Dermis blood vessel endothelial cell (primary cell): ENCODE measurements around the gene RBM5. TPM values are rescaled to one million over a fixed set of nuclear protein-coding genes. Genes with fewer than 3 reads are reported as not detected.
"Not testable (repeated sequence)": the region's sequence is repeated elsewhere in the genome, so short reads cannot be mapped to it uniquely, and the experiment has no call there.

ENCODE experiments used
- DNase-seq: peaks from one replicate; pipeline ENCODE4 v3.0.0; 2010
- total RNA-seq: library from RNA; depleted of rRNA; stranded (reverse); fragments of >200 nt; gene quantifications from 2 replicates; pipeline ENCODE4 v1.2.3, GENCODE V29; 2014

Gene RBM5
- 201 and 249 TPM in 2 replicates for total RNA-seq

DNA sequence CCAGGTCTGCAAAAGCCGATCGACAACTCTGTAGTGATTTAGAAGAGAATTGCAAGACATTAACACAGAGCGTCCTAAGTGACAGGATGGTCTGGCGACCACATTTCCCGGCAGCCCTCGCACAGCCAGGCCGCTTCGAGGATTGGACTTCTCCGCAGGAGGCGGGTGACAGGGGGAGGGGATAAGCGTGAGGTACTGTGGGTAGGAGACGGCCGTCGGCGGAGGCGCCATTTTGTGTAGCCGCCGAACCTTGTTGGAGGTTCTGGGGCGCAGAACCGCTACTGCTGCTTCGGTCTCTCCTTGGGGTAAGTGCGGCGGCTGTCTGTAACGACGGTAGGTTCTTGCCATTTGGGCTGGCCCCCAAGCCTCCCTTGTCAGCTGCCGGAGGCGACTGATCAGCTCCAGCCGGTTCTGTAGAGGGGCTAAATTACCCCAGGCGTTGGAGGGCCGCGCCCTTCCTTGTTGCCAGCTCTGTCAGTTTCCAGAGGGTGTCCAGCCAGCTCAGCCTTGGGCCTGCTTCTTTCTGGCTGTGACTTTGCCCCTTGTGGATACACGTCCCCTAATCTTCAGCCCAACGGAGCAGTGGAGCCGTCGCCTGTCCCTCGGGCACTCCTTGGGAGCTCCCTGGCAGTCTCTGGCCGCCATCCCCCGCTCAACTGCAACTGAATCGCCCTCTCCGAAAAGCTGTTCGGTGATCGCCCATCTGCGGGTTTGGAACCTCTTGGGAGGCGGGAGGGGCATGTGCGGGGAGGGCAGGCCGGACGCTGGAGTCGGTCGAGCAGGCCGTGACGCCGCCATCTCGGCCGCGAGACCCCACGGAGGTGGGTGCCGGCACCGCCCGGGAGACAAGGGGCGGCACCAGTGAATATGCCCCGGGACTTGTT is at the start of gene RBM5:
Gene RBM5 (plus strand): TSS at position 195 of the 884 bp plus-strand sequence. CDS start 1,516 bp downstream, outside the sequence.
- DNase-seq = peak; percentile 96

DNA sequence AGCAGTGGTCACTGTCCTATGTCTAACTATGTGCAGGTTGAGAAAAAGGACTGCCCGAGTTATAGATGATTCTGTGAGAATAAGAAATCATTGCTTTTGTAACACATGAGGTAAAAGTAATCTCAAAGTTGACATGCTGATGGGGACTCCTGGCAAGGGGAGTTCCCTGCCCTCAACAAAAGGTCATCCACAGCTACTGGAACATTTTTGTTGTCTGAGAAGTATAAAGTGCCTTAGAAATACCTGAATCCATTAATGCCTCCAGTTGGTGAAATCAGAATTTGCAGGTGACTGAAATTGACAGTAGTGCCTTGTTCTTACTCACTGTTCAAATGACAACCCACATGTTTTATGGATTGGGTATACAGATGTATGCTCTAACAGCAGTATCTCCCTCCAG is 43.7 kb upstream of the RBM5 start:
- no peak for DNase-seq

DNA sequence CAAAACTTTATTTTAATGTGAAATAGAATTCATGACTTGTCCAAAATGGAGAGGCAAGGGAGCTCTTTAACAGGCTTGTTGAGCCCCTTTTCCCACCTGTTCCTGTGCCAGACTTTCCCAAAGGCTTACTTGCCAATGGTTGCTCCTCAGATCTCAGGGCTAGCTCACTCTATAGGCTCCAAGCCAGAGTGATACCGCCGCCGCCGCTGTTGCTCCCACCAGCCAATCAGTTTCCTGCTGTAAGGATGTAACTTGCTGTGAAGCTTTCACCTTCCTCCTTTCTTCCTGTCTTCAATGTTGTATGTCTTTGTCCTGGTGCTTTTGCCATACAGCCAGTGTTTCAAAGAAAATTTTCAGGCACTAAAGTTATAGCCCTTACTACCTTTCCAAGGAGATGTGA is 41.3 kb upstream of the RBM5 start:
- no peak for DNase-seq

DNA sequence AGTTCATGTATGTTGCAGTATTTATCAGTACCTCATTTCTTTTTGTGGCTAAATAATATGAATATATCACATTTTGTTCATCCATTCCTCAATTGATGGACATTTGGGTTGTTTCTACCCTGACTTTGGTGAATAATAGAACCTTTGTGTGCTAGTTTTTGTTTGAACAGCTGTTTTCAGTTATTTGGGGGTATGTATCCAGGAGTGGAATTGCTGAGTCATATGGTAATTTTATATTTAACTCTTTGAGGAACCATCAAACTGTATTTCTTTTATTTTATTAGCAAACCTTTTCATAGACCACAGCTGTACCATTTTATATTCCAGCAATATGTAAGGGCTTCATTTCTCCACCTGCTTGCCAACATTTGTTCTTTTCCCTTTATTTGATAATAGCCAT is 38.4 kb upstream of the RBM5 start:
- peak; percentile 50 for DNase-seq

DNA sequence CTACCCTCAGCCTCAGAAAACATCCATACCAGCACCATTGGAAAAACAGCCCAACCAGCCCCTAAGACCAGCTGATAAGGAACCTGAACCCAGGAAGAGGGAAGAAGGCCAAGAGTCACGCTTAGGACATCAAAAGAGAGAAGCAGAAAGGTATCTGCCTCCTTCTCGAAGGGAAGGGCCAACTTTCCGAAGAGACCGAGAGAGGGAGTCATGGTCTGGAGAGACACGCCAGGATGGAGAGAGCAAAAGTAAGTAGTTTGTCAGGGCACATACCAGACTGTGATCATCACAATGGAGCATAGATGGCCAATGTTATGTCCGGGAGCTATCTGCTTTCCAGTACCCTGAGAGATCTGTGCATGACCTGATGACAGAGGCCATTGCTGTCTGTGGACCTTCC is 31.0 kb upstream of the RBM5 start:
- no peak for DNase-seq

DNA sequence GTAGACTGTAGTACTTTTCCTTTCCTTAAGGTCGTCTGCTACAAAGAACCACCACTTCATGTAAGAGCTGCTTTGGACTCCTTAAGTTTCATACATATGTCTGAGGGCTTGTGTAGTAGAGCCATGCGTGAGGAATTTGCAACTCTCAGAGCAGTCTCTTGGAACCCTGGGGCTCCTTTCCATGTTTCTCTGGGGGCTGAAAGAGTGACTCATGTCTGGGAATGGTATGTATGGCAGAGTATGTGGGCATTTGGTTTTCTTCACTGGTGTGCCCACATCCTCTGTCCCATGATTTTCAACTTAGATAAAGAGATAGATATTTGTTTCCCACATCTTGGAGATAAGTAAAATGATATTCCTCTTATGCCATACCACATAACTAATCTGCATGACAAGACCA is 20.6 kb upstream of the RBM5 start:
- no peak for DNase-seq

DNA sequence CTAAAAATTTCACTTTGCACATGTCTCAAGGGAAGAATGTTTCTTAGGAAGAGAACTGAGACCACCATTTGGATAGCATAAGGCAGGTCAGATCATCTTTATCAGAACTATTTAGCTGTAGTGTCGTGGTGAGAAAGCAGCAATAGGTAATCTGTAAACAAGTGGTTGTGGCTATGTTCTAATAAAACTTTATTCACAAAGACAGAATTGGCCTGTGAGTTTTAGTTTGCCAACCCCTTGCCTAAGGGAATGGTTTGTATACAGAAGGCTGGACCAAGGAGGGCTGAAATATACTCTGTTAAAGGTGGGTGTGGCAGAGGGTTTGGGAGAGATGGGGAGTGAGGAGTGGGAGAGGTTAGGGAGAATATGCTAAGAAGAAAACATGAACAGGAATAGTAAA is 10.6 kb upstream of the RBM5 start:
- DNase-seq = no peak

DNA sequence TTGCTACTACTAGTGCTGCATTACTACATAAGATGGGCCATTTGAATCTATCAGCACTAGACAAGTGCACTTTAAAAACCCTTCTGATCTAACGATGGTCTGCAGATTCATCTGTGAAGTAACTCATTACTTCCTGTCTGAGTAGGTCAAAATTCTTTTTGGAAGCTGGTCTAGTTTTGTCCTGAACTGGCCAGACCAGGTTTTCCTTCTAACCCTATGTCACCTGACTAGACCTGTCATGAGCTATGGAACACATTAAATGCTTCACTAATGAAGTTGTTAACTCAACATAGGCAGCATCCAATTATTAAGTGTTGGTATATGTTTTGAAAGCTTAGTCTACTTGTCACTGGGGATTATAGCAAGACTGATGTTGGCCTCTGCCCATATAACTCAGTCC is 10.1 kb upstream of the RBM5 start:
- peak; percentile 20 for DNase-seq

DNA sequence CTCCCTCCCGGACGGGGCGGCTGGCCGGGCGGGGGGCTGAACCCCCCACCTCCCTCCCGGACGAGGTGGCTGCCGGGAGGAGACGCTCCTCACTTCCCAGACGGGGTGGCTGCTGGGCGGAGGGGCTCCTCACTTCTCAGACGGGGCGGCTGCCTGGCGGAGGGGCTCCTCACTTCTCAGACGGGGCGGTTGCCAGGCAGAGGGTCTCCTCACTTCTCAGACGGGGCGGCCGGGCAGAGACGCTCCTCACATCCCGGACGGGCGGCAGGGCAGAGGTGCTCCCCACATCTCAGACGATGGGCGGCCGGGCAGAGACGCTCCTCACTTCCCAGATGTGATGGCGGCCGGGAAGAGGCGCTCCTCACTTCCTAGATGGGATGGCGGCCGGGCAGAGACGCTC is 3.8 kb upstream of the RBM5 start:
- not testable (repeated sequence) for DNase-seq

DNA sequence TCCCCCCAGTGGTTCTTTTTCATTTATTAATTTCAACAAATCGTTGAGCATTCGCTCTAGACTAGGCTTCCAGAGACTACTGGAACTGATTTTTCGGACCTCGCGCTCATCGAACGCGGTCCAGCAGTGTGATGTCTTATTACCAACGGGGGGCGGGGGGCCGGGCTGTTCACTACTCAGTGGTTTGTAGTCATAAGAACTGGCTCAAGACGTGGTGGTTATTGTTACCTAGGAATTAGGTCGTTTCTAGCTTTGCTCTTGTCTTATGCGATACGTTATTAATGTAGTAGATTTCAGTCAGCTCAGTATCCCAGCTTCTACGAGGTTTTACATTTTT is 858 bp downstream of the RBM5 start:
- DNase-seq = peak; percentile 55

DNA sequence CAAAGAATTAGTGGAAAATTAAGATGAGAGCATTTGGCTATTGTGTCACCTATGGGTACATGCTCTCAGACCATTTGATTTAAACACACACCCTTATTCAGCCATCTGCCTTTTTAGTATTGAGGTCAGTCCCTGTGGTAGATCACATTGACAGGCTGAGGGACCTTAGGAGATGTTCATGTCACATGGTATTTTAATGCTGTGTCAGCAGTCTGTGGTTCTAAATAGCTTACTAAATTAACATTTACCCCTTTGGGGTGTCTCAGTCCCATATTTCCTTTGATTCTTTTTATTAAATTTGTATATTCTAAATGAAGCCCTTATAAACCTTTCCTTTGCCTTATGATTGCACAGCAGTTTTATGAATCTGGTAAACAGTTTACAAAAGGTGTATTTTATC is 2.3 kb downstream of the RBM5 start:
- no peak for DNase-seq

DNA sequence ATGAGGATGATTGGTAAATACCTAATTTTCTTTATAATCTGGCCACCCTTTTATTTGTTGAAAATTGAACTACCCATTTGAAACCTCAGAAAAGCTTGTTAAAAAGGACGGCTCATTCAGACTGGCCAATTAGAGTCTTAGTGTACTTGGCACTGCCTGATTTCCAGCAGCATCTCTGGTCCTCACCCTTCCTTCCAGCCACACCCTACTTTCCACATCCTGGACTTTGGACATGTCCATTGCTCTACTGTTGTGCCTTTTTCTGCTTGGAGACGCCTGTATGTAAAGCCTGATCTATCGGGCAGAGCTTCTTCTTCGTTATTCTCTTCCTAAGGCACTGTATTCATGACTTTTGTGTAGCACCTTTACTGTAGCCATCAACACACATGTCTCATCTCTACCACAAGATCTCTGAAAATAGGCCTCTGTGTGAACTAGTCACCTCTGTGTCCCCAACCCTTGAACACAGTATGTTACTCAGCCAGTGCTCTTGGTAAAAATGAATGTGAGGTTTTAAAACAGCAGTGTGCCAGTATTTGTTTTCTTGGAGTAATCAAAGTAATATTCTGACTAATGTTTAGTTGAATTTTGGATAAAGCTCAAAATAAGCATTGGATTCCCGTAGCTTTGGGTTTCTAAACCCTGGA is 6.8 kb downstream of the RBM5 start:
- DNase-seq = no peak

DNA sequence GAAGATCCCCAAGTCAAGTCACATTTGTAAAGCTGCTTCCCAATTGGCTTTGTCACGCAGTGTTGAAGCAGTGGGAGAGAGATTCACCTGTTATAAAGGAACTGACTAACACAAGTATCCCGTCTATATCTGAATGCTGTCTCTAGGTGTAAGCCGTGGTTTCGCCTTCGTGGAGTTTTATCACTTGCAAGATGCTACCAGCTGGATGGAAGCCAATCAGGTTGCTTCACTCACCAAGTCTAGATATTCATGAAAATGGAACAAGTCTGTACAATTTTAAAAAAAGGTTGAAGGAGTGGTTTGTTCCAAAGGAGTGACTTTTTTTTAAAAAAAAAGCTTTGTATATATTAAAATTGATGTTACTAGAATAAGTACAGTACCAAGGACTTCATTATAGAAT is 11.7 kb downstream of the RBM5 start:
- DNase-seq = no peak

DNA sequence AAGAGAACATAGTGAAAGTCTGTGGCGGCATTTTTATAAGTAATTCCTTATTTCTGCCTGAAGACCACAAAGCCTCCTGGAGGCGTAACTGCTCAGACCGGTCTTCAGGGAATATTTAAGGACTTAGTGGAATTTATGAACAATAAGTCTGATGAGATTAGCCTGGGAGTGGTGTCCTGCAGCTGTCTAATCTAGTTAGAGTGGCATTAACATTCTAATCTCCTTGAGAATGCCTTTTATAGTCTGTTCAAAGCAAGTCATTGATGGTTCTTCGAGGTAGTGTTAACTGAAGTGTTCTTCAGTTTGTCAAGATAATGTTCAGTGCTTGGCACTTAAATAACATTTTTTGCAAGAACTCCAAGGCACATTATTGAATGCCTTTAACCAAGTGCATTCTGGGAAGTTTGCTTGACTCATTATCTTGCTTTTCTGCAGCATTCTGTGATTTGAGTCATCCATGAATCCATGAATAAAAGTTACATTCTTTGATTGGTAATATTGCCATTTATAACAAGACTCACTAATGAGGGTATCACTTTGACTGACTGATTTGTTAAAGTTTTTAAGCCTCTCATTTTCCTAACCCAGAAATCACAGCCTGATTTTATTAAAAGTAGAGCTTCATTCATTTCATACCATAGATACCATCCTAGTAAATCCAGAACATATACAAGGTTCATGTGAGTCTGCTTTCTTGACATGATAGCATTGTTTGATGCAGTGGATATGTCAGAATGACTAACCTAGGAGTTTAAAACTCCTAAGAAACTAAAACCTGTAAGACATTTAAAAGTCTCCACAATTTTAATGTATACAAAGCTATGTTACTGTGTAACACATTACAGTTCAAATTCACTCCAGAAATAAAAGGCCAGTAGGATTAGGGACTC is 12.5 kb downstream of the RBM5 start:
- DNase-seq = no peak

DNA sequence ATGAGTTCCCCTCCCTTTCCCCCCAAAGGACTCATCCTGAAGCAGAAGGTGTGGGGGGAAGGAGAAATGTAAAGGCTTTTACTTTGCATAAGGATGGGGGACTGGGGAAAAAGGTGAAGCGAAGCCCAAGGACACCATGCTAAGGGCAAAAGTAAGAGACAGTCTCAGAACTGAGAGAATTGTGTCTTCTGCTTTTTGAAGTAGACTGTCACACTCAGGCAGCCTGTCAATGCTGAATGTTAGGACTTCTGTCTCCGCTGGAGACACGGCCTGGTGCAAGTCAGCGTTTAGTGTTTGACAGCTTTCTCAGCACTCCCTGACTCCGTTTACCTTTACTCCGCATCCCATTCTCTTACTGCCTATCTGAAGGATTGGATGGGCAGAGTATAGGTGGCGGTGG is 13.8 kb downstream of the RBM5 start:
- no peak for DNase-seq

DNA sequence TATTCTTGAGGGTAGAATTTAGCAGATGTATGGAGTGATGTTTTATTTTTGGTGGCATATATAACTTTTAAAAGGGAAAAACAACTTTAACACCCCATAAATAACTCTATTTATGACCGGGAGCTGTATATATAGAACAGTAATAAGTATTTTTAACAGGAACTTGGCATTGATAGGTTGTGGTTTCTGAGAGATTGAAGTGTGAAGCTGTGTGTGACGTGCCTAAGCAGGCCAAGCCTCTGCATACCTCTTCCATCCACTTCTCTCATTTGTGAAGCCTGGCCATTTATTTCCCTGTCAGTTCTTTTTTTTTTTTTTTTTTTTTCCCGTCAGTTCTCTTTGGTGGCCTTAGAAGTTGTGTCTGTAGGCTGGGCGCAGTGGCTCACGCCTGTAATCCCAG is 23.0 kb downstream of the RBM5 start:
- no peak for DNase-seq

DNA sequence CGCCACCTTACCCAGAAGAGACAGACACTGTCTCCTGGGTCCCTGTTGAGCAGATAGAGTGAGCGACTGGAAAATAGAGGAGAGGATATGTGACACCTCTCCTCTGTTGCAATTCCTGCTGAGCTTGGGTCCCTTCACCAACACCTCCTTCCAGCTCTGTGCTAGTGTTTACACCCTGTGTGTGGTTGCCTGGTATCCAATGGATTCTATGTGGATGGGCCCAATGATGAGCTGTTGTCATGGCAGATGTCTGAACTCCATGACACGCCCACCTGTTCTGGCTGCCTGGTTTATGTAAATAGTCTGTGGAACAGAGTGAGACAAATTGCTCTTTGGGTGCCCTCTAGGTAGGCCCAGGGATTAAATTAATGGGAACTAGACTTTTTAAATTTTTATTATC is 23.7 kb downstream of the RBM5 start:
- no peak for DNase-seq

DNA sequence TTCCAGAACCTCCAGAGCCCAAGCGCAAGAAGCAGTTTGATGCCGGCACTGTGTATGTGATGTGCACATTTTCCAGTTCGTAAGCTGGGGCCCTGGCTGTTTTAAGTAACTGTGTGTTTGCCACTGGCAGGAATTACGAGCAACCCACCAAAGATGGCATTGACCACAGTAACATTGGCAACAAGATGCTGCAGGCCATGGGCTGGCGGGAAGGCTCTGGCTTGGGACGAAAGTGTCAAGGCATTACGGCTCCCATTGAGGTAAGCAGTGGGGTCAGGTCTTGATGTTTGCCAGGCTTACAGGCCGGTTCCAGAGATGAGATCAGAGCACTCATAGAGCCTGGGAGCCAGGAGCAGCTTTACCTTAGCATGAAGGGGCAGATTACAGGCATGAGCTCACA is 28.4 kb downstream of the RBM5 start:
- DNase-seq = no peak

DNA sequence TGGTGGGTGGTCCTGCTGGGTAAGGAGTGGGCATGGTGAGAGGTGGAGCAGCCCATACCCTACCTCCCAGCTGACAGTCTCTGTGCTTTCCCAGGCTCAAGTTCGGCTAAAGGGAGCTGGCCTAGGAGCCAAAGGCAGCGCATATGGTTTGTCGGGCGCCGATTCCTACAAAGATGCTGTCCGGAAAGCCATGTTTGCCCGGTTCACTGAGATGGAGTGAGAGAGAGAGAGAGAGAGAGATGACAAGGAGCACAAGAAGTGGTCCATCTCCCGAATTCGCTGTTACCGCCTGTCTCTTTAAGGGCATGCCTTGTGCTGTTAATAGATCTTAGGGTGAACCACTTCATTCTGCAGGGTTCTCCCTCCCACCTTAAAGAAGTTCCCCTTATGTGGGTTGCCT is 29.5 kb downstream of the RBM5 start:
- no peak for DNase-seq

DNA sequence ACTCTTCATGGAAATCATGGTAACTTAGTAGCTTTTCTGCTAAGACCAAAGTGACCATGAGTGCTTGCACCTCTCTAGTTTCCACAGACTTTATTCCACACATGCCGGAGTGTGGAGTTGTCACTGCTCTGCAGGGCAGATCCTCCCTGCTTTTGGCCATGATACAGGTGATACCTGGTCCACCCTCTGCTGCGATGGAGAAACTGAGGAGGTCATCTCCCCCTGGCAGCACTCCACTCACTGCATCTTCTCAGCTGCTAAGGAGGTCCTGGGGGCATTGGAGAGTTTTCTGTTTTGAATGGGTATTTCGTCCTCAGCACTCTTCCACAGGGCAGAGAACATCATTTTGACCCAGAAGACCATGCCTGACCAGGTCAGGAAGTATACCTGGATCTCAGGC is 31.1 kb downstream of the RBM5 start:
- no peak for DNase-seq

DNA sequence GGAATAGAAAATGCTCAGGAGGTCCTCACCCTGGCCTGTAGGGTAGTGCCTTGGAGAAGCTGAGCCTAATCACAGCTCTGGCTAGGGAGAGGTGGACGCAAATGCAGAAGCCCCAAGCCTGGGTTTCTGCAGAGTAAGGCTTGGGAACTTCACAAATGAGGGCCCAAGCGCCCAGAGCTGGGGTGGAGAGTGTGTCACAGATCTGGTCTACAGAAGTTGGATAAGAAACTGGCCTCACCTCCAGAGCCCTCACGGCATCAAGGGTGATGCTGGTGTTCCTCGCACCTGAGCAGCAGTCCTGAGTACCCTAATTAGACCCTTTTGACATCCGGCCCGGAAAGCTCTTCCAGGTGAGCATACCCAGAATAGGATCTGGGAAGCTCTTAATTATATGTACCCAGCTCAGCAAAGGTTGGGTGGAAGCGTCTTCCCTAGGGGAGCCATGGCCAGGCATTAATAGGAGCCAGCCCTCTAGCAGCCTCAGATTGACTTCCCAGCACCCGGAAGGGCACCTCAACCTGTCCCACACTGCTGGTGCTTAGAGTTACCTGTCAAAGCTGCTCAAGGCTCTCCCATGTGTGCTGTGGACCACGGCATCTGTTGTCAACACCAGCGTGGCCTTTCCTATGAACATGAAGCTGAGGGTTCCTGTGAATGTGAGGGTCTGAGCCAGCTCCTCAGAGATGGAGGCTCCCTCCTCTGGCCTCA is 31.8 kb downstream of the RBM5 start:
- no peak for DNase-seq
